Liver (tissue), 3 donors: ENCODE results near the gene OPN5.

ENCODE experiments used
- ATF3 ChIP-seq: IDR thresholded peaks from 2 replicates; pipeline ENCODE4 v1.6.1; 2016; ENCODE audit warnings: antibody characterized with exemption
- EGR1 ChIP-seq, 2 donors: IDR thresholded peaks; 2 replicates each; pipeline ENCODE4 v1.6.1; 2016 to 2018; ENCODE audit warnings: antibody characterized with exemption in 2 of 2, low read depth in 2 of 2
- GABPA ChIP-seq, 2 donors: IDR thresholded peaks in 1 of 2; conservative IDR thresholded peaks in 1 of 2; 2 replicates each; pipeline ENCODE4 v1.6.1; 2016; ENCODE audit warnings: antibody characterized with exemption in 2 of 2, mild to moderate bottlenecking in 1 of 2, moderate library complexity in 1 of 2
- HNF4A ChIP-seq, 2 donors: conservative IDR thresholded peaks; 2 replicates each; pipeline ENCODE4 v1.6.1; 2016; ENCODE audit warnings: antibody characterized with exemption in 2 of 2, mild to moderate bottlenecking in 2 of 2
- JUND ChIP-seq, 2 donors: IDR thresholded peaks; 2 replicates each; pipeline ENCODE4 v1.6.1; 2016; ENCODE audit warnings: antibody characterized with exemption in 2 of 2
- RAD21 ChIP-seq, 2 donors: IDR thresholded peaks; 2 replicates each; pipeline ENCODE4 v1.6.1; 2016; ENCODE audit warnings: antibody characterized with exemption in 2 of 2, mild to moderate bottlenecking in 2 of 2
- SP1 ChIP-seq: IDR thresholded peaks from 2 replicates; pipeline ENCODE4 v1.6.1; 2018; ENCODE audit warnings: antibody characterized with exemption, mild to moderate bottlenecking
- TAF1 ChIP-seq: conservative IDR thresholded peaks from 2 replicates; pipeline ENCODE4 v1.6.1; 2016; ENCODE audit warnings: antibody characterized with exemption, mild to moderate bottlenecking
- YY1 ChIP-seq: IDR thresholded peaks from 2 replicates; pipeline ENCODE4 v1.6.1; 2016; ENCODE audit warnings: antibody characterized with exemption, mild to moderate bottlenecking
- ZBTB33 ChIP-seq: IDR thresholded peaks from 2 replicates; pipeline ENCODE4 v1.6.1; 2016; ENCODE audit warnings: antibody characterized with exemption
- TF ChIP-seq, protein P1 (sequence below): fragments of 150-350 bp; IDR thresholded peaks from 2 replicates; pipeline ENCODE4 v1.5.1; 2017; ENCODE audit warnings: improper control_type of control experiment, low read depth, low read length; ENCODE audit not compliant: missing input control
- TF ChIP-seq, protein P2 (sequence below): IDR thresholded peaks from 2 replicates; pipeline ENCODE4 v1.6.1; 2016; ENCODE audit warnings: antibody characterized with exemption, mild to moderate bottlenecking
- donor health status: healthy.
- donor health status: healthy.

DNA sequence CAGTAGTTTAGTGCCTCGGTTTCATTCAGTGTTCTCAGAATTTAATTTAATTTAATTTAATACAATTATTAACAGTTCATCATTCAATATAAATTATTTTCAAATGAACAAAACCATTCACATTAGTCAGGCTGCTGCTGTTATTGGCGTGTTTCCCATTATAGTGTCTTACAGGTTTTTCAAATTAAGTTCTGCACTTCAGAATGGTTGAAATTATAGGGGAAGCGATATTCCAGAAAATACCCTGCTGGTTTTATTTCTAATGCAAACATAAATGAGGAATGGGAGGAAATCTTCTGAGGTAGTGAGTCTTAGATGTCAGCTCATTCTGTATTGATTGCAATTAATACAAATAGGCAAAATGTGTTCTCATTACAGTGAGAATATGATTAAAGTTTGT is 37.6 kb downstream of the OPN5 start:
- TF ChIP-seq ZBTB33 = no peak
- TF ChIP-seq, protein P1, sequence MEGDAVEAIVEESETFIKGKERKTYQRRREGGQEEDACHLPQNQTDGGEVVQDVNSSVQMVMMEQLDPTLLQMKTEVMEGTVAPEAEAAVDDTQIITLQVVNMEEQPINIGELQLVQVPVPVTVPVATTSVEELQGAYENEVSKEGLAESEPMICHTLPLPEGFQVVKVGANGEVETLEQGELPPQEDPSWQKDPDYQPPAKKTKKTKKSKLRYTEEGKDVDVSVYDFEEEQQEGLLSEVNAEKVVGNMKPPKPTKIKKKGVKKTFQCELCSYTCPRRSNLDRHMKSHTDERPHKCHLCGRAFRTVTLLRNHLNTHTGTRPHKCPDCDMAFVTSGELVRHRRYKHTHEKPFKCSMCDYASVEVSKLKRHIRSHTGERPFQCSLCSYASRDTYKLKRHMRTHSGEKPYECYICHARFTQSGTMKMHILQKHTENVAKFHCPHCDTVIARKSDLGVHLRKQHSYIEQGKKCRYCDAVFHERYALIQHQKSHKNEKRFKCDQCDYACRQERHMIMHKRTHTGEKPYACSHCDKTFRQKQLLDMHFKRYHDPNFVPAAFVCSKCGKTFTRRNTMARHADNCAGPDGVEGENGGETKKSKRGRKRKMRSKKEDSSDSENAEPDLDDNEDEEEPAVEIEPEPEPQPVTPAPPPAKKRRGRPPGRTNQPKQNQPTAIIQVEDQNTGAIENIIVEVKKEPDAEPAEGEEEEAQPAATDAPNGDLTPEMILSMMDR = no peak
- TF ChIP-seq GABPA (IDR thresholded peaks at IDR 0.05 in 1 of 2, conservative IDR thresholded peaks at IDR 0.05 in 1 of 2) = no peak
- TF ChIP-seq HNF4A (conservative IDR thresholded peaks at IDR 0.05) = no peak
- no peak for TF ChIP-seq SP1
- TF ChIP-seq, protein P2, sequence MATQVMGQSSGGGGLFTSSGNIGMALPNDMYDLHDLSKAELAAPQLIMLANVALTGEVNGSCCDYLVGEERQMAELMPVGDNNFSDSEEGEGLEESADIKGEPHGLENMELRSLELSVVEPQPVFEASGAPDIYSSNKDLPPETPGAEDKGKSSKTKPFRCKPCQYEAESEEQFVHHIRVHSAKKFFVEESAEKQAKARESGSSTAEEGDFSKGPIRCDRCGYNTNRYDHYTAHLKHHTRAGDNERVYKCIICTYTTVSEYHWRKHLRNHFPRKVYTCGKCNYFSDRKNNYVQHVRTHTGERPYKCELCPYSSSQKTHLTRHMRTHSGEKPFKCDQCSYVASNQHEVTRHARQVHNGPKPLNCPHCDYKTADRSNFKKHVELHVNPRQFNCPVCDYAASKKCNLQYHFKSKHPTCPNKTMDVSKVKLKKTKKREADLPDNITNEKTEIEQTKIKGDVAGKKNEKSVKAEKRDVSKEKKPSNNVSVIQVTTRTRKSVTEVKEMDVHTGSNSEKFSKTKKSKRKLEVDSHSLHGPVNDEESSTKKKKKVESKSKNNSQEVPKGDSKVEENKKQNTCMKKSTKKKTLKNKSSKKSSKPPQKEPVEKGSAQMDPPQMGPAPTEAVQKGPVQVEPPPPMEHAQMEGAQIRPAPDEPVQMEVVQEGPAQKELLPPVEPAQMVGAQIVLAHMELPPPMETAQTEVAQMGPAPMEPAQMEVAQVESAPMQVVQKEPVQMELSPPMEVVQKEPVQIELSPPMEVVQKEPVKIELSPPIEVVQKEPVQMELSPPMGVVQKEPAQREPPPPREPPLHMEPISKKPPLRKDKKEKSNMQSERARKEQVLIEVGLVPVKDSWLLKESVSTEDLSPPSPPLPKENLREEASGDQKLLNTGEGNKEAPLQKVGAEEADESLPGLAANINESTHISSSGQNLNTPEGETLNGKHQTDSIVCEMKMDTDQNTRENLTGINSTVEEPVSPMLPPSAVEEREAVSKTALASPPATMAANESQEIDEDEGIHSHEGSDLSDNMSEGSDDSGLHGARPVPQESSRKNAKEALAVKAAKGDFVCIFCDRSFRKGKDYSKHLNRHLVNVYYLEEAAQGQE = no peak
- TF ChIP-seq TAF1 = no peak
- no peak for TF ChIP-seq JUND (IDR thresholded peaks at IDR 0.05)
- TF ChIP-seq RAD21 (IDR thresholded peaks at IDR 0.05) = no peak
- no peak for TF ChIP-seq YY1
- TF ChIP-seq ATF3 = no peak
- no peak for TF ChIP-seq EGR1 (IDR thresholded peaks at IDR 0.05; ENCODE audit: low read depth in 2 of 2)
